Measurements from ENCODE around the gene ADRA2A.

- no peak for TF ChIP-seq AFF4 (CRISPR knock-in tag; IDR thresholded peaks at IDR 0.05; ENCODE audit: borderline replicate concordance)
- TF ChIP-seq CTCF (IDR thresholded peaks at IDR 0.05): no peak
- TF ChIP-seq NFYB (CRISPR knock-in tag; conservative IDR thresholded peaks at IDR 0.05; ENCODE audit: low read depth): no peak
- TF ChIP-seq E2F1 (CRISPR knock-in tag; IDR thresholded peaks at IDR 0.05): no peak
- TF ChIP-seq NR1H2 (CRISPR knock-in tag; IDR thresholded peaks at IDR 0.05): no peak
- no peak for TF ChIP-seq FOXJ3 (CRISPR knock-in tag; IDR thresholded peaks at IDR 0.05; ENCODE audit: borderline replicate concordance)
- no peak for TF ChIP-seq ATF1 (CRISPR knock-in tag; IDR thresholded peaks at IDR 0.05)
- no peak for TF ChIP-seq ESRRA (CRISPR knock-in tag; IDR thresholded peaks at IDR 0.05; ENCODE audit: borderline replicate concordance)
- no peak for TF ChIP-seq MXD4 (CRISPR knock-in tag; IDR thresholded peaks at IDR 0.05; ENCODE audit: borderline replicate concordance)
Observed at GRCh38 chr10:111104811-111105210, 28.0 kb downstream of the ADRA2A start.
